Mucosa of rectum (tissue), 2 donors: Measurements from ENCODE around the gene PCMT1.
"Not testable (repeated sequence)": the region's sequence is repeated elsewhere in the genome, so short reads cannot be mapped to it uniquely, and the experiment has no call there.

Experiments
- H3K27ac ChIP-seq, 2 donors: one replicate each; pipeline ENCODE4 v1.7.0; 2013; ENCODE audit warnings: inconsistent platforms in 2 of 2, low read depth in 2 of 2, low read length in 2 of 2
- H3K27me3 ChIP-seq, 2 donors: one replicate each; pipeline ENCODE4 v1.7.0; 2013; ENCODE audit warnings: low read length in 2 of 2; ENCODE audit not compliant: control insufficient read depth in 2 of 2, insufficient read depth in 2 of 2
- H3K36me3 ChIP-seq, 2 donors: one replicate each; pipeline ENCODE4 v1.7.0; 2013; ENCODE audit warnings: low read length in 2 of 2; ENCODE audit not compliant: control insufficient read depth in 2 of 2, insufficient read depth in 2 of 2
- H3K4me1 ChIP-seq, 2 donors: one replicate each; pipeline ENCODE4 v1.7.0; 2013; ENCODE audit warnings: low read length in 2 of 2, mild to moderate bottlenecking in 1 of 2; ENCODE audit not compliant: control insufficient read depth in 2 of 2, insufficient read depth in 2 of 2
- H3K4me3 ChIP-seq, 2 donors: one replicate each; pipeline ENCODE4 v1.7.0; 2013; ENCODE audit warnings: low read length in 2 of 2
- H3K9ac ChIP-seq, 2 donors: one replicate each; pipeline ENCODE4 v1.7.0; 2013; ENCODE audit warnings: low read length in 2 of 2, low read depth in 1 of 2, mild to moderate bottlenecking in 1 of 2
- H3K9me3 ChIP-seq, 2 donors: one replicate each; pipeline ENCODE4 v1.7.0; 2013; ENCODE audit warnings: low read length in 2 of 2; ENCODE audit not compliant: control insufficient read depth in 2 of 2
- donor health status: healthy.
- donor health status: Normal muscosa, but diverticular disease.

Gene PCMT1

GRCh38 chr6:149749082-149749593, 403 bp upstream of the PCMT1 start:
- peaks cover 18 to 19% of the 10 kb centered on the region in 2 donors for H3K4me1 ChIP-seq
- H3K9ac ChIP-seq = peak overlapping the region; percentile 54 to 99
- not testable (repeated sequence) for H3K36me3 ChIP-seq, H3K9me3 ChIP-seq, H3K27me3 ChIP-seq
- H3K4me3 ChIP-seq = peak overlapping the region; percentile 95 to 97
- H3K27ac ChIP-seq = peak overlapping the region; percentile 86 to 93

GRCh38 chr6:149750136-149750609, 632 bp downstream of the PCMT1 start:
- Histone ChIP-seq H3K27ac (peak overlapping the region; percentile 86 to 93), H3K4me3 (peak overlapping the region; percentile 95 to 97), H3K27me3 (no peaks in the 10 kb centered on the region), H3K9me3 (no peaks in the 10 kb centered on the region), H3K36me3 (no peaks in the 10 kb centered on the region), H3K4me1 (peaks cover 18 to 21% of the 10 kb centered on the region in 2 donors), H3K9ac (peak overlapping the region; percentile 97 to 99)

GRCh38 chr6:149751239-149751638, 1.7 kb downstream of the PCMT1 start:
- Histone ChIP-seq H3K4me1 (peaks cover 16 to 22% of the 10 kb centered on the region in 2 donors), H3K27me3 (no peaks in the 10 kb centered on the region), H3K9ac (no peak overlapping the region), H3K36me3 (no peaks in the 10 kb centered on the region), H3K9me3 (no peaks in the 10 kb centered on the region), H3K27ac (no peak overlapping the region), H3K4me3 (no peak overlapping the region)

GRCh38 chr6:149751920-149752319, 2.4 kb downstream of the PCMT1 start:
- not testable (repeated sequence) for H3K9ac ChIP-seq, H3K36me3 ChIP-seq, H3K4me3 ChIP-seq, H3K9me3 ChIP-seq, H3K27ac ChIP-seq, H3K27me3 ChIP-seq
- peaks cover 10 to 18% of the 10 kb centered on the region in 2 donors for H3K4me1 ChIP-seq

GRCh38 chr6:149752600-149753373, 3.2 kb downstream of the PCMT1 start:
- H3K27ac ChIP-seq = no peak overlapping the region
- H3K9ac ChIP-seq = no peak overlapping the region
- H3K4me1 ChIP-seq = peaks cover 9 to 18% of the 10 kb centered on the region in 2 donors
- no peaks in the 10 kb centered on the region for H3K36me3 ChIP-seq
- no peaks in the 10 kb centered on the region for H3K9me3 ChIP-seq
- no peaks in the 10 kb centered on the region for H3K27me3 ChIP-seq
- H3K4me3 ChIP-seq = no peak overlapping the region

GRCh38 chr6:149753374-149753637, 3.8 kb downstream of the PCMT1 start:
- H3K36me3 ChIP-seq, H3K27ac ChIP-seq, H3K4me3 ChIP-seq, H3K27me3 ChIP-seq, H3K9ac ChIP-seq, H3K9me3 ChIP-seq: not testable (repeated sequence)
- H3K4me1 ChIP-seq = peaks cover 9 to 18% of the 10 kb centered on the region in 2 donors

- H3K27ac ChIP-seq = no peak overlapping the region
- no peaks in the 10 kb centered on the region for H3K27me3 ChIP-seq
- H3K4me1 ChIP-seq = peaks cover 6 to 15% of the 10 kb centered on the region in 2 donors
- no peaks in the 10 kb centered on the region for H3K9me3 ChIP-seq
- no peaks in the 10 kb centered on the region for H3K36me3 ChIP-seq
- no peak overlapping the region for H3K4me3 ChIP-seq
- no peak overlapping the region for H3K9ac ChIP-seq
These were observed 5.0 kb downstream of the PCMT1 start for GRCh38 chr6:149754548-149754947.

- Histone ChIP-seq H3K9ac (no peak overlapping the region), H3K4me3 (no peak overlapping the region), H3K9me3 (no peaks in the 10 kb centered on the region), H3K36me3 (peaks cover 6 to 7% of the 10 kb centered on the region in 2 donors), H3K27me3 (no peaks in the 10 kb centered on the region), H3K4me1 (peaks cover 2 to 10% of the 10 kb centered on the region in 2 donors), H3K27ac (peak overlapping the region in 1 of 2 donors; percentile 38)
These were observed 6.0 kb downstream of the PCMT1 start for GRCh38 chr6:149755300-149756260.

GRCh38 chr6:149756261-149756636, 6.7 kb downstream of the PCMT1 start:
- Histone ChIP-seq H3K9me3 (no peaks in the 10 kb centered on the region), H3K27me3 (no peaks in the 10 kb centered on the region), H3K36me3 (peaks cover 6 to 11% of the 10 kb centered on the region in 2 donors), H3K4me1 (peaks cover 0 to 8% of the 10 kb centered on the region in 2 donors), H3K4me3 (no peak overlapping the region), H3K9ac (no peak overlapping the region), H3K27ac (no peak overlapping the region)

- Histone ChIP-seq H3K9me3 (peaks cover 0 to 4% of the 10 kb centered on the region in 2 donors), H3K27me3 (no peaks in the 10 kb centered on the region), H3K4me3 (no peak overlapping the region), H3K4me1 (no peaks in the 10 kb centered on the region), H3K27ac (no peak overlapping the region), H3K9ac (no peak overlapping the region), H3K36me3 (peaks cover 11% of the 10 kb centered on the region in 2 donors)
These were observed 11.9 kb downstream of the PCMT1 start for GRCh38 chr6:149761438-149761837.
